Measurements from ENCODE around the gene AMOTL1. TPM values are rescaled to one million over a fixed set of nuclear protein-coding genes. Genes with fewer than 3 reads are reported as not detected.

Gene AMOTL1
- total RNA-seq, 1 donor from 2014 or later, result 35.9 TPM

- Mint-ChIP-seq H3K27ac (ENCODE audit: unreplicated experiment) (no peak overlapping the region), H3K4me3 (ENCODE audit: unreplicated experiment) (no peak overlapping the region), H3K36me3 (ENCODE audit: low read depth, unreplicated experiment) (no peaks in the 10 kb centered on the region), H3K9me3 (ENCODE audit: unreplicated experiment) (no peaks in the 10 kb centered on the region), H3K4me1 (ENCODE audit: unreplicated experiment) (peaks cover 37% of the 10 kb centered on the region), H3K27me3 (ENCODE audit: unreplicated experiment) (peaks cover 2% of the 10 kb centered on the region)
- no peak for TF ChIP-seq CTCF (IDR thresholded peaks at IDR 0.05; ENCODE audit: unreplicated experiment)
- no peak for DNase-seq (ENCODE audit: low spot score)
Measured at GRCh38 chr11:94922321-94923003, 154.3 kb downstream of the AMOTL1 start.

GRCh38 chr11:94923004-94923334, 154.8 kb downstream of the AMOTL1 start:
- no peaks in the 10 kb centered on the region for H3K36me3 Mint-ChIP-seq (ENCODE audit: low read depth, unreplicated experiment)
- H3K4me1 Mint-ChIP-seq (ENCODE audit: unreplicated experiment), result peaks cover 42% of the 10 kb centered on the region
- no peak overlapping the region for H3K4me3 Mint-ChIP-seq (ENCODE audit: unreplicated experiment)
- peaks cover 2% of the 10 kb centered on the region for H3K27me3 Mint-ChIP-seq (ENCODE audit: unreplicated experiment)
- TF ChIP-seq CTCF (IDR thresholded peaks at IDR 0.05; ENCODE audit: unreplicated experiment), result no peak
- no peak overlapping the region for H3K27ac Mint-ChIP-seq (ENCODE audit: unreplicated experiment)
- H3K9me3 Mint-ChIP-seq (ENCODE audit: unreplicated experiment), result no peaks in the 10 kb centered on the region
- no peak for DNase-seq (ENCODE audit: low spot score)

GRCh38 chr11:94924171-94924572, 156.0 kb downstream of the AMOTL1 start:
- no peak overlapping the region for H3K27ac Mint-ChIP-seq (ENCODE audit: unreplicated experiment)
- no peaks in the 10 kb centered on the region for H3K36me3 Mint-ChIP-seq (ENCODE audit: low read depth, unreplicated experiment)
- no peak for TF ChIP-seq CTCF (IDR thresholded peaks at IDR 0.05; ENCODE audit: unreplicated experiment)
- no peak overlapping the region for H3K4me3 Mint-ChIP-seq (ENCODE audit: unreplicated experiment)
- peaks cover 2% of the 10 kb centered on the region for H3K27me3 Mint-ChIP-seq (ENCODE audit: unreplicated experiment)
- no peak for DNase-seq (ENCODE audit: low spot score)
- H3K9me3 Mint-ChIP-seq (ENCODE audit: unreplicated experiment), result no peaks in the 10 kb centered on the region
- peaks cover 54% of the 10 kb centered on the region for H3K4me1 Mint-ChIP-seq (ENCODE audit: unreplicated experiment)

GRCh38 chr11:94924612-94925011, 156.5 kb downstream of the AMOTL1 start:
- peaks cover 58% of the 10 kb centered on the region for H3K4me1 Mint-ChIP-seq (ENCODE audit: unreplicated experiment)
- TF ChIP-seq CTCF (IDR thresholded peaks at IDR 0.05; ENCODE audit: unreplicated experiment), result no peak
- no peak overlapping the region for H3K4me3 Mint-ChIP-seq (ENCODE audit: unreplicated experiment)
- no peak for DNase-seq (ENCODE audit: low spot score)
- no peaks in the 10 kb centered on the region for H3K36me3 Mint-ChIP-seq (ENCODE audit: low read depth, unreplicated experiment)
- peak overlapping the region; percentile 94 for H3K27ac Mint-ChIP-seq (ENCODE audit: unreplicated experiment)
- no peaks in the 10 kb centered on the region for H3K9me3 Mint-ChIP-seq (ENCODE audit: unreplicated experiment)
- peaks cover 2% of the 10 kb centered on the region for H3K27me3 Mint-ChIP-seq (ENCODE audit: unreplicated experiment)

GRCh38 chr11:94925422-94926270, 157.5 kb downstream of the AMOTL1 start:
- no peak for TF ChIP-seq CTCF (IDR thresholded peaks at IDR 0.05; ENCODE audit: unreplicated experiment)
- H3K4me1 Mint-ChIP-seq (ENCODE audit: unreplicated experiment), result peaks cover 65% of the 10 kb centered on the region
- peak overlapping the region; percentile 94 for H3K27ac Mint-ChIP-seq (ENCODE audit: unreplicated experiment)
- peaks cover 2% of the 10 kb centered on the region for H3K27me3 Mint-ChIP-seq (ENCODE audit: unreplicated experiment)
- peaks cover 3% of the 10 kb centered on the region for H3K36me3 Mint-ChIP-seq (ENCODE audit: low read depth, unreplicated experiment)
- H3K4me3 Mint-ChIP-seq (ENCODE audit: unreplicated experiment), result peak overlapping the region; percentile 1
- no peaks in the 10 kb centered on the region for H3K9me3 Mint-ChIP-seq (ENCODE audit: unreplicated experiment)
- DNase-seq (ENCODE audit: low spot score), result no peak
